Embryonic facial prominence (tissue), 1 donor: ENCODE measurements around the gene PRR16.

Experiments
- DNase-seq: peaks from one replicate; pipeline ENCODE4 v3.0.0-alpha.2; 2016; ENCODE audit errors: extremely low spot score

PRR16 gene

DNA sequence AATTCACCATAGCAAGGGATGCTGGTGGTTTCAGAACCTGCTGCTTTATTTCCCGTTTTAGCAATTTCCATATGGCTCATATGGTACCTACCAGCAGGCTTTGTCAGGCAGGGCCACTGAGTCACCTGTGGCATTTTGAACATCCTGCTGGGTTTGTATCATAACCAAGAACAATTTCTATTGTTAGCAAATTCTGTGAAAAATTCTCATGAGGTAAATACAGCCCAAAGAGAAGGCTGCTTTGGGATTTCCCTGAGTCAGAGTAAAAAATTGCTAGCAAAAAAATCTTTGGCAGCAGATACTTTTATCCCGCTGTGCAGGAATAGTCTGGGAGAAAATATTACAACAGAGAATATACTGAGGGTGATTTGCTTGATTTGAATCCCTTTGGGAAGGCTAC, 52.7 kb downstream of the PRR16 start:
- no peak for DNase-seq

GRCh38 chr5:120517607-120518252, 53.6 kb downstream of the PRR16 start:
- DNase-seq, result no peak

DNA sequence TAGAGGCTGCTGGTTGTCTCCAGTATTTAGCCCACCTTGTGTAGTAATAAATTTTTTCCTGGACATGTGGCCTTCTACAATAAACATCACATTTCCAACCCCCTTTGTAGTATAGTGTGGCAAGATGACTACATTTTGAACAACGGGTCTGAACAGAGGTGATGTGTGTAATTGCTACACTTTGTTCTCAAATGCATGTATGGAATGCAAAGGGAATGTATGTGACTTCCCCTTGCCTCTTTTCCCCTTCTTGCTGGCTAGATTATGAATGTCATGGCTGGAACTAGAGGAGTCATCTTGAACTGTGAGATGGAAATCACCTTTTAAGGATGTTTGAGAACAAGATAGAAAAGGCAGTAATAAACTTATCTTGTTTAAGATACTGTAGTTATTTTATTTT, 54.5 kb downstream of the PRR16 start:
- DNase-seq, result no peak

DNA sequence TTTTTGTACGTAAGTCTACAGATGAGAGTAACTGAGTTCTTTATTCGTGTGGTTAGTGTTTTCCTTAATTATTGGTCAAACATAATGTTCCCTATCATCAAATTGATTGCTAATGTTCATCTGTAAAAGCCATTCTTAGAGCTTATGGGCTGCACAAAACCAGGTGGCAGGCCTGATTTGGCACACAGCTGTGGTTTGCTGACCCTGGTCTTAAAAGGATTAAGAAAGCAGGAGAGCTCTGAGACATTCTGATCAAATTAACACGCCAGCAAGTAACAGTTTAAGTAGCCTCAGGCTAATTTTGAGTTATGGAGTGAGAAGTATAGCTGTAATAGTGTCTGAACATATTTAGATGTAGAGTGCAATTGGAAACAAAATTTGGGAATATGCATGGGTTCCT, 63.2 kb downstream of the PRR16 start:
- DNase-seq, result no peak

DNA sequence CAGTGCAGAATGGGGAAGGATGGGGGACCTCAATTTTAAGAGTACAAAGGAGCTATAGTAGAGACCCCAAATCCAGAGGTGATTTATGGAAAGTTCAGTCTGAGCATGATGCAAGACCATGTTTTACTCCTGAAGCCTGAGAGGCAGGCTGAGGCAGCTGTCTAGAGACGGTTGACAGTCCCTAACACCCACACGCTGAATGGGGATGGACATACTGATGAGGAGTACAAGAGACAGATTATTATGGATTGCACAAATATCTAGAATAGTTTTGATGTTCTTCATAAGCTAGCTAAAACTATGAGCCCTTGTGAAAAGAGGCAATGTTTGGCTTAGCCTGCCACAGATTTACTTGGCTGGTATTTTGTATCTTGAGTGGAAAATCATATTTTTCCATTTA, 64.5 kb downstream of the PRR16 start:
- DNase-seq, result no peak

DNA sequence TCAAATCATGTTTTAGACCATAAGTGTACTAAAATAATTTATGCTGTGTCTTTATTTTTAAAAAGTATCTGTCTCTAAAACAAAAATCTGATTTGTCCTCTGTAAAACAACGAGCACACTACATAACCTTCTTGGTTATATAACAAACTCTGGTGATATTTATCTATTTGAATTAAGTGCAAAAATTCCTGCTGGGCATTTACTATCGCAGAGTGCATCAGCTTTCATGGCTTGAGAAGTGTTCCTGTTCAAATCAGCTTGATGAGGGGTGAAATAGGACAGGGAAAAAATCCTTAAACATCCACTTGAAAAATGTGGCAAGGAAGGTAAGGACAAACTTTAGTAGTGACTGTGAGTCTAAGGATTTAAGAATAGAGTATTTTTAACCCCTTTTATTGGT, 65.3 kb downstream of the PRR16 start:
- no peak for DNase-seq

DNA sequence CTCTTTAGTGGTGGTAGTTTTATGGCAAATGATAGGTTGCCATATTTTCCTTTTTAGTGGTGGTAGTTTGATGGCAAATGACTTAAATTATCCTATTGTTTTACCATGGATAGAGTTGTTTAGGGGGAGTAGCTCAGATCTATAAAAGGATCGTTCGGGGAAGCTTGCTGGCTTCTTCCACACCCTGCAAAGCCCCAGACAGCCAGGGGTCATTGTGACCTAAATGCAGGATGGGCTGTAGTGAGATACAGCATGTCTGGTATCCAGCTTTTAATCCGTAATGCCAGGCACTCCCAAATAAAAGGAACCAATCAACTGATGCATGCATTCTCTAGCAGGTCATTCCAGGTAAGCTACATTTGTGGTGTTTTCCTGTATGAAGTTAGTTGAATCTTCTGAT, 67.1 kb downstream of the PRR16 start:
- no peak for DNase-seq

DNA sequence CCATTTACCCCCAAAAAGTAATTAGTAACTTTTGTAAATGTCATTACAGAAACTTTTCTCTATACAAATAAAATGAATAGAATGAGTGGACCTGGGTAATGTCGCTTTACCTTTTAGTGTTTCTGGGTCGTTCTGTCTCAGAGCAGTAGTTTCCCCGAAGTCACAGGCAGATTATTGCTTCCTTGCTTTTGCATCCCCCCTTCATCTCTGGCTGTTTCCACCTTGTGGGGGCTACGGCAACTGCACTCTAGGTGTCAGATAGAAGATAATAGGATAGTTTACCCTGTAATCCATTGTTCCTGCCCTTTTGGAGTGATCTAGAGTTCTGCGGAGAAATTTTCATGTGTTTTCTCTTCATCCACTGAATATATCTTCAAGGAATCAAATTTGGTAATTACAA, 68.7 kb downstream of the PRR16 start:
- no peak for DNase-seq

- no peak for DNase-seq
Observed at GRCh38 chr5:120533581-120533980, 69.5 kb downstream of the PRR16 start.

DNA sequence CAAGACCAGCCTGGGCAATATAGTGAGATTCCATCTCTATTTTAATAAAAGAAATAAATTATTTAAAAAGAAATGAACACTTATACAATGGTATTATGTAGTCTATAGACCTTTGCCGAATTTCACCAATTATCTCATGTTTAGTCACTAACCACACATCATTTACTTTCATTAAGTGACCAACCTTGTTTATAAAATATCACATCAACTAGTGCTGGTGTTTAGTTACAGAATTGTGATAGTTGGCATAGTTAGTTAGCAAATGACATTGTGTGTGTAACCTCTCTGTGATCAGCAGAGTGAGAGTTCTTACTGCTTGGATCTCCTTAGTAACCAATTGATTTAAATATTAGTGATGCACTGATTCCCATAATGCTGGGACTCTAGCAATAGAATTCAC, 71.8 kb downstream of the PRR16 start:
- no peak for DNase-seq

GRCh38 chr5:120538149-120538548, 74.0 kb downstream of the PRR16 start:
- DNase-seq, result no peak

DNA sequence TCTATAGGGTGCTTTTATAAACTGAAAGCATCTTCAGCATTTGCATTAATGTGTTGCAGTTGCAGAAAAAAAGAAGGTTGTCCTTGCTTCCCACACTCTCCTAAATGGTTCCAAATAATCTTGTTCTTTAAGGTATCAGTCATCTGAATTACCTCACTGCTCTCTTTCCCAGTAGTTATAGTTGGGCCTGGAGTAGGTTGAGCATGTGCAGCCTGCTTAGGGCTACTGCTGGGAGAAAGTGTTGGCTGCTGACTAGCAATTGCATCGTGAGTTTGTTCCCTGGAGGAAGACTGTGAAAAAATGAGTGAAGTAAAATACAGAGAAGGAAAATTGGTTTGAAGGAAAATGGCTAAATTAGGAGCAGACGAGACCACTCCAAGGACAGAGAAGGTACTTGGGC, 74.5 kb downstream of the PRR16 start:
- DNase-seq, result no peak

DNA sequence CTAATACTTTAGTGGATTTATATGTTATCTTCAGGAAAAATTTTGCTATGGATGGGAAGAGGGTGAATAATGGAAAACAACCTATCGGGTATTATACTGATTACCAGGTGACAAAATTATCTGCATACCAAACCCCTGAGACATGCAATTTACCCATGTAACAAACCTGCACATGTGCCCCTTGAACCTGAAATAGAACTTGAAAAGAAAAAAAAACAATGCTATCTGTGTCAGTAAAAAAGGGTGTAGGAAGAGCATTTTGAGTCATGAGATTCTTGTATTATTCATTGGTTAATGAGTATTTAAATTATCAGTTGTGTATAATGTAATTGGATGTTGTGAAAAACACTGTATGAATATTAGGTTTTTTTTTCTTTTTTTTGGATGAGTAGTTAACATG, 75.4 kb downstream of the PRR16 start:
- no peak for DNase-seq

DNA sequence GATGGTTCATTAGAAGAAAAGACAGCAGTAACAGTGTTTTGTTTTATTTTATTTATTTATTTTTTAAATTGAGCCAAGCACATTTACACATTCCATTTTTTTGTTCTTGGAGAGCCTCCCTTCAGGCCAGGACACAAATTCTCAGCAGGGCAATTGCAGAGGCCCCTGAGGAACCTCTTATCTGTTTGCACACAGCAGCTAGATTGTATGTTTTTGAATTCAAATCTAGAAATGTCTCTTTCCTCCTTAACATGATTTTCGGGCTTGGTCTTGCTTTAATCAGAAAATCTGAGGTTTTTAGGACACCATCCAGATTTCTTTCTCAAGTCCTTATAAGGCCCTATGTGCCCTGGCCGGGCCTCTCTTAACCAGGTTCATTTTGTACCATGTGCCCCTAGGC, 76.0 kb downstream of the PRR16 start:
- DNase-seq, result no peak

- no peak for DNase-seq
Observed at GRCh38 chr5:120544043-120544442, 79.9 kb downstream of the PRR16 start.

DNA sequence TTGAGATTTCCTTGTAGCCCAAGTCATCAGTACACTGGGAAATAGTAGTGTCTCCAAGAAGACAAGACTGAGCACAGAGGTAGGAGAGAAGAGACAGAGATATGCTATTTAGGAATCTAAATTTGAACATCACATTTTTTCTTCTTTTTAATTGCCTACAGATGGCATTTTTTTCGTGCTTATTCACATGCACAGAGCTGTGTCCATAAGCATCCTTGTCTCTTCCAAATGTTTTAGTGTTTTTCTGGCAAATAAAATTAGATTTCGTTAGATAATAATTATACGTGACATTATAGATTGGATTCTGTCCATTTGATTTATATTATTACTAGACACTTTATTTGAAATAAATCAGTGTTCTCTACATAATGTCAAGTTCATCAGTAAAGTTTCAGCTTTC, 80.9 kb downstream of the PRR16 start:
- no peak for DNase-seq

- no peak for DNase-seq
Observed at GRCh38 chr5:120545951-120546350, 81.9 kb downstream of the PRR16 start.

DNA sequence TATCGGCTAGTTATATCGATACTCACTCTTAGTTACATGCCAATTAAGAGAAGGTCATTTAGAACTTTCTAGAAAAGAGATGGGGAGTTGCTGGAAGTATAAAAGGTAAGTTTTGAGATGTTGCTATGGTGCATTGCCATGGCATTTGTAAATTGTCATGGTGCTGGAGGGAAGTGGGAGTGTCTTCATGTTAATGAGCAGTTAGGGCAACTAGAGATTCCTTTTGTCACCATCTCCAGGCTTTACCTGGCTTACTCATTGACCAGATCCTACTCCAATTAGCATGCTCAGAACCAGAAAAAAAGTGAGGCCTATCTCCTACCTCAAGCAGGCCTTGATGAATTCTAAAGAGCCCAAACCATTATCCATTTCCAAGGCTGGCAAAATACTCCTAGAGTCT, 82.8 kb downstream of the PRR16 start:
- no peak for DNase-seq

- DNase-seq, result no peak
Observed at GRCh38 chr5:120550358-120550757, 86.3 kb downstream of the PRR16 start.

GRCh38 chr5:120552638-120553037, 88.5 kb downstream of the PRR16 start:
- no peak for DNase-seq

DNA sequence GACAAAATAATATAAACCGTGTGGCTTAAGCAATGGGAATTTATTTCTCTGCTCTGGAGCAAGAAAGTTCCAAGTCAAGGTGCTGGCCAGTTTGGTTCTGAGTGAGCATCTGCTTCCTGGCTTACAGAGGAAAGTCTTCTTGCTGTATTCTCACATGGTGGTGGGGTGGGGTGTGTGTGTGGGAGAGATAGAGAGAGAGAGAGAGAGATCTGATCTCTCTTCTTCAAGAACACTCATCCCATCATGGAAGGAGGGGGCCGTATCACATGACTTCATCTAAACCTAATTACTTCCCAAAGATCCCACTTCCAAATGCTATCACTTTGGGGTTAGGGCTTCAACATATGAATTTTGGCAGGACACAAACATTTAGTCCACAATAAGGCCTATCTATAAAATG, 91.2 kb downstream of the PRR16 start:
- no peak for DNase-seq

- DNase-seq, result no peak
Observed at GRCh38 chr5:120564013-120564412, 99.9 kb downstream of the PRR16 start.

DNA sequence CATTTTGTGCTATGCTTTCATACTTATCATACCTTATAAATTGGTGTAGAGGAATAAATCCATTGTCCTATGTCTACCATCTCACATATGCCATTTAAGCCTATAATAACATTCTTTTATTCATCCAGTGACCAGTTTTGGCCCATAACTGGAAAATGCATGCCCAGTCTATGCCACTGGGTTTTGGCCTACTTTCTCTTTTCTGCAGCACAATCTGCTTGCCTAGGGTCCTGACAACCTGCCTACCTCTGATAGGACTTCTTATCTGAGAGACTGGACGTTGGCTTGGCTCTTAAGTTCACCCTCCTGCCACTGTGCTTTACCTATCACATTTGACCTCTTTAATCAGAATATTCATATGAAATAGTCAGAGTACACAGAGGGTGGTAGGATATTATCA, 103.0 kb downstream of the PRR16 start:
- no peak for DNase-seq

DNA sequence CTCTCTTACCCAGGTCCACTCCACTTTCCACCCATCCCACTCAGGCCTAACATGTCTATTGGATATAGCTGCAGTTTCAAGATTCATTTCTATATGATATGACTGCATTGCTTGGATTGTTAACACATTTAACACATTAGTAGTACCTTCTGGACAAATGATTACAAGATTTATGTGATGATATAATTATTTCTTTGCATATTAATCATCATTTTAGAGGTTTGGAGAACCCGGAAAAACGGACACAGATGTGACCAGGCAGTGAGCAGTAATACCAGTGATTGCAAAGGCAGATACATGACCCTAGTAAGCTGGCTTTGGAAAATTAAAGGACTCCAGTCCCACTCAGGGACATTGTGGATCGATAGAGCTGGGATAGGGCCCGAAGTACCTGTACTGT, 103.8 kb downstream of the PRR16 start:
- no peak for DNase-seq

- no peak for DNase-seq
Observed at GRCh38 chr5:120568711-120569110, 104.6 kb downstream of the PRR16 start.
